GM12891 (cell line): Measurements from ENCODE around the gene CDH23.

ENCODE experiments used
- DNase-seq: peaks from one replicate; pipeline ENCODE4 v3.0.0; 2011; ENCODE audit warnings: low spot score; ENCODE audit not compliant: insufficient read length
- FAIRE-seq: peaks from 2 replicates; lab custom pipeline; 2011; peaks lifted over from hg19 to GRCh38; lab: Jason Lieb, UNC
- PAX5 ChIP-seq: IDR thresholded peaks from 2 replicates; pipeline ENCODE4 v1.6.1; 2011; ENCODE audit warnings: low read length, moderate library complexity, mild to moderate bottlenecking; ENCODE audit not compliant: insufficient read depth, severe bottlenecking
- POLR2A ChIP-seq: IDR thresholded peaks from 2 replicates; pipeline ENCODE4 v1.6.1; 2011; ENCODE audit warnings: low read depth, low read length, control low read depth
- POLR2AphosphoS5 ChIP-seq: IDR thresholded peaks from 2 replicates; pipeline ENCODE4 v1.6.1; 2011; ENCODE audit warnings: low read depth, low read length, control low read depth
- POU2F2 ChIP-seq: IDR thresholded peaks from 2 replicates; pipeline ENCODE4 v1.6.1; 2011; ENCODE audit warnings: low read depth, mild to moderate bottlenecking, control low read depth, low read length, moderate library complexity
- SPI1 ChIP-seq: IDR thresholded peaks from 2 replicates; pipeline ENCODE4 v1.6.1; 2011; ENCODE audit warnings: low read depth, low read length, control low read depth
- TAF1 ChIP-seq: IDR thresholded peaks from 2 replicates; pipeline ENCODE4 v1.6.1; 2011; ENCODE audit warnings: low read depth, low read length, control low read depth

Gene CDH23

GRCh38 chr10:71753960-71754505 is 357.3 kb downstream of the CDH23 start:
- FAIRE-seq (no peak), DNase-seq (no peak)
- no peak for TF ChIP-seq POLR2AphosphoS5
- no peak for TF ChIP-seq TAF1
- TF ChIP-seq SPI1: no peak
- no peak for TF ChIP-seq POU2F2
- TF ChIP-seq PAX5: no peak
- no peak for TF ChIP-seq POLR2A

- DNase-seq (no peak), FAIRE-seq (no peak)
- no peak for TF ChIP-seq SPI1
- no peak for TF ChIP-seq POLR2A
- TF ChIP-seq POU2F2: no peak
- TF ChIP-seq TAF1: no peak
- TF ChIP-seq POLR2AphosphoS5: no peak
- no peak for TF ChIP-seq PAX5
Observed at GRCh38 chr10:71754562-71754961, 357.8 kb downstream of the CDH23 start.

GRCh38 chr10:71755179-71755879 is 358.6 kb downstream of the CDH23 start:
- FAIRE-seq: no peak
- no peak for TF ChIP-seq POU2F2
- TF ChIP-seq TAF1: no peak
- no peak for TF ChIP-seq POLR2A
- TF ChIP-seq PAX5: no peak
- TF ChIP-seq POLR2AphosphoS5: no peak
- no peak for TF ChIP-seq SPI1

GRCh38 chr10:71756311-71757191 is 359.8 kb downstream of the CDH23 start:
- no peak for DNase-seq
- FAIRE-seq: peak; percentile 55
- TF ChIP-seq POU2F2 (no peak), POLR2A (no peak), POLR2AphosphoS5 (no peak), SPI1 (no peak), PAX5 (no peak), TAF1 (no peak)

More at GRCh38 chr10:71755179-71755879, 358.6 kb downstream of the CDH23 start:
- no peak for DNase-seq

- no peak for FAIRE-seq
Observed at GRCh38 chr10:71757399-71757922, 360.7 kb downstream of the CDH23 start.

GRCh38 chr10:71761105-71761511 is 364.4 kb downstream of the CDH23 start:
- DNase-seq: no peak
- no peak for FAIRE-seq
- TF ChIP-seq TAF1 (no peak), POLR2AphosphoS5 (no peak), POLR2A (no peak), POU2F2 (no peak)

More at GRCh38 chr10:71757399-71757922, 360.7 kb downstream of the CDH23 start:
- DNase-seq: no peak
- no peak for TF ChIP-seq POLR2A
- no peak for TF ChIP-seq SPI1
- no peak for TF ChIP-seq PAX5
- no peak for TF ChIP-seq POLR2AphosphoS5
- no peak for TF ChIP-seq TAF1
- TF ChIP-seq POU2F2: no peak

- TF ChIP-seq TAF1 (no peak), POLR2A (no peak), SPI1 (no peak), PAX5 (no peak), POU2F2 (no peak), POLR2AphosphoS5 (no peak)
- DNase-seq (no peak), FAIRE-seq (no peak)
Observed at GRCh38 chr10:71761541-71762113, 364.9 kb downstream of the CDH23 start.

- TF ChIP-seq PAX5 (no peak), POU2F2 (no peak), POLR2AphosphoS5 (no peak), TAF1 (no peak), SPI1 (no peak)
- DNase-seq: no peak
- FAIRE-seq: no peak
Observed at GRCh38 chr10:71762324-71762723, 365.6 kb downstream of the CDH23 start.

GRCh38 chr10:71763352-71764127 is 366.8 kb downstream of the CDH23 start:
- FAIRE-seq: no peak
- no peak for TF ChIP-seq PAX5
- TF ChIP-seq SPI1: no peak
- no peak for TF ChIP-seq POLR2A
- no peak for TF ChIP-seq POLR2AphosphoS5
- TF ChIP-seq POU2F2: no peak
- TF ChIP-seq TAF1: no peak
- no peak for DNase-seq
